NCI-H2196 (cell line): Measurements from ENCODE around the gene GPRC5A.
A peak's percentile ranks its signal among the peaks of the same experiment; 100 is the strongest.

Source experiments
- DNase-seq: peaks from one replicate; lab custom pipeline; 2025; ENCODE audit not compliant: unreplicated experiment; lab: John Stamatoyannopoulos, UW

The GPRC5A gene

DNA sequence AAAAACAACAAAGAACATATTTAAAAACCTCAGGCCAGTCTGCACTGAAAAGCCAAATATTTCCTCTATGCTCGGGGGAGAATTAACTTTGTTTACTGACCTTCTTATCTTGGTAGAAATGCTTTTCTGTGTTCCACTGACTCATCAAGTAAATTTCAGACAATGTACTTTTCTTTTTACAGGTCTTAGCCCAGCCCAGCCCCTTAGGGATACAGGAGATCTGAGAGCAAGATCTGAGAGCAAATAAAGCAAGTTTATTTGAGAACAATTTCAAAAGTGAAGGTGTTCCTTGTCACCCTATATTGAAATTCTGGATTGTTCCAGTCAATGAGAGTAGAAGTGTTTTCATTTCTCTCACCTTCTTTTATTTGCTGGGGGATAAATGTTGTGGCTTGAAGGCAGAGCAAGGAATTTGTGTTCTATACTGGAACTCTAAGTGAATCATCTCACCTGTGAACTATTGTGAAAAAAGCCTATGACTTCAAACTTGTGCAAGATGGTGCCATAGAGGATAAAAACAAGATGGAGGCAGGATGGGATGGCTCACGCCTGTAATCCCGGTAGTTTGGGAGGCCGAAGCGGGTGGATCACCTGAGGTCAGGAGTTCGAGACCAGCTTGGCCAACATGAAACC, 7.9 kb upstream of the GPRC5A start:
- DNase-seq, result no peak

DNA sequence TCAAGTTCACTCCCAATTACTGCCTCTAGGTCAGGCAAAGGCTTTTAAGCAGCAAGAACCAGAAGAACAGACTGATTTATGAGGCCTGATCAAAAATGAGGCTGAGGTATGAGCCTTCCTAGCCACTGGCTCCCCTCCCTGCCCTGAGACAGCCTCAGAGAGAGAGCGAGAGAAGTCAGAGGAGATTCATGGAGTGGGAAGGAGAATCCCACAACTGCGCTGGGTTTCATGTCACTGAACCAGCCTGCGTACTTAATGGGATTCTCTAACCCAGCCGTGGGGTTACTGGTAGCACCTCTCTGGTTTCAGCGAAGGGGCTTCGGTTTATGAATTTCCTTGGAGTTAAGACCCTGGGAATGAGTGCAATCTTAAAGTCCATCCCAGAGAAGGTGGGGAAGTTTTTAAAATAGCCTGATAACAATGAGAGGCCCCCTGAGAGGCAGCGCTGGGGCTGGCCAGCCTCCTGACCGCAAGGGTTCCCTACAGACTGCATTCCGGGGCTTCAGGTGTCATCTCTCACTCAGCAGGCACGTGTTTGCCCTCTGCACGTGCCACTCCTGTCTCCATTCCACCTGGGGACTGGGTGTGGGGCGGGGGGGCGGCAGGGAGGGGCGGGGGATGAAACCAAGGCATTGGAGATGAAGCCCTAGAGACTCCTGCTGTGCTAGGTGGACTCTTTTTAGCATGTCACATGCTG, 6.1 kb upstream of the GPRC5A start:
- no peak for DNase-seq

DNA sequence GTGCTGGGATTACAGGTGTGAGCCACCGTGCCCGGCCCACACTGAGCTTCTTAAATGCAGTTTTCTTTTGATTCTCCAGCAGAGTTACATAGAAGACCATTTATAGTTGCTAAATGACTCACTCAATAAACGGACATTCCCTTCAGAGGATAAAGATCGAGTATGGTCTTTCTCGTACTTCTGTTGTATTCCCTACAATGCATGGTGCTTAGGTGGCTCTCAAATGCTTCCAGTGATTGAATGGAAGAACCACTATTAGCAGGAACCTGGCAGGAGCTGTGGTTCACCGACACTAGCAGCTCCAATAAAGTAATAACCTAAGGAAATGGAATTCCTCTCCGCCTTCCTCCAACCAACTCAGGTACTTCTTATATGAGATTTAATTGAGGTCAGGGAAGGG, 3.9 kb upstream of the GPRC5A start:
- no peak for DNase-seq

DNA sequence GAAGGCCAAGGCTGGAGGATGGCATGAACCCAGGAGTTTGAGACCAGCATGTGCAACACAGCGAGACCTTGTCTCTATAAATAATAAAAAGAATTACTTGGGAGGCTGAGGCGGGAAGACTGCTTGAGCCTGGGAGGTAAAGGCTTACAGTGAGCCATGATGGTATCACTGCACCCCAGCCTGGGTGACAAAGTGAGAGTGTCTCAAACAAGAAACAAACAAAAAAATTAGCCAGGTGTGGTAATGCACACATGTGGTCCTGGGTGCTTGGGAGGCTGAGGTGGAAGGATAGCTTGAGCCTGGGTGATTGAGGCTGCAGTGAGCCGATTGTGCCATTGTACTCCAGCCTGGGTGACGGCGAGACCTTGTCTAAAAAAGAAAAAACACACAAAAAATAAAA, 1.7 kb upstream of the GPRC5A start:
- DNase-seq, result no peak

DNA sequence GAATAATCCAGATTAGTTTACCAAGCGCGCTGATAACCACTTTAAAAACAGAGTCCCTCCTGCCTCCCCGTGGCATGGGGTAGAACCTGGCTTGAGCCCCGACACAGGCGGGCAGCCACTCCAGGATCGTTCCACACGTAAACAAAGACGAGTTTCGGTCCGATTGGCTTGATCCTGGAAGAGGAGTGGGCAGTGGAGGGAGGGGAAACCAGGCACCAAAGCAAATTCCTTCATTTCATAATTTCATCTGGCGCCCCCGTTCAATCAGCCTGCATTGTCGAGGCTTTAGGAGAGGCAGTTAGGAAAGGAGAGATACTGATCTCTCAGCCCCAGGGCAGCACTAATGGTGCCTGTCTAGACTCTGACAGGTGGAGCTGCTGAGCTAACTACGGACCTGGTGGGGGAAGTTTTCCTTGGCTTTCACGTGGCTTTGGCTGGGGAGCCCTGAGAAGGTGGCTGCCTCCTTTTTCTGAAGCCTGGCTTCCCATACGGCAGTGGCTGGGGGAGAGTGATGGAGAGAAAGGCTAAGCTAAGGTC, 751 bp upstream of the GPRC5A start:
- DNase-seq, result peak; percentile 28

DNA sequence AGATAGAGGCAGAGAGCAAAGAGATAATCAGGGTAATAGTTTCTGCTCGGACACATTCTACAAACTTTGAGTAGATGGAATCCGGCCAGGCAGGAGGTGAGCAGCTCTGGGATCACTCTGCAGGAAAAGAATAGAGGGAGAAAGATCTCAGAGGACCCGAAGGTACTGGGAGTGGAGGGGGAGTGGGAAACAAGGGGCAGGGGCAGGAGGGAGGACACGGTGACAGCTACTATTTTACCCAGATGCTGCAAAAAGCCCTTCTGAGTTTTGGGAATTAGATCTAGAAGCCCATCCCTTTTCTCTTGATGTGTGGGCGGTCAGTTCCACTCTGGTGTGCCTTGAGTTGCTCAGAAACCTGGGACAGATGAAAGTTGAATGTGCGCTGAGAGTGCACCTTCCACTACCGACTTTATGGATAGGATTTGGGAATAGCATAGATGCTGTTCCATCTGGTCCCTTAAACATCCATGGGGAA, 556 bp downstream of the GPRC5A start:
- DNase-seq, result no peak

DNA sequence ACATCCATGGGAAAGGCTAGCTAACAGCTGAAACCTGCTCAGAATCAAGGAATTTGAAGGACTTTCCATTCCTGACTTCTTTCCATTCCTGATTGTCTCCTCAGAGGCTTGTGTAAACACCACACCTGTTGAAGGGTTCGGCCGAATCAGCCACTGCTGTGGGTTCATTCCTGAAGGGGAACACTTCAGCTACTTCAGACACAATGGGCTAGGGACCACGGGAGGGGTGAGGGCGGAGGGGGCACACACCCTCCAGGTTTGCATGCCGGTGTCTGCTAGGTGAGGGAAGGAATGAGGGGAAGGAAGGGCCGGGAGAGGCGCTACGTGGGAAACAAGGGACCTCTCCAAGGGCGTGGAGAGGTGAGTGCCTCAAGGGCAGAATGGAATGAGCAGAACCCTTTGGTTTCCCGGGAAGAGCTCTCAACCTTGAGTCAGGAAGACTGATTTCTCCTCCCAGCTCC, 1.3 kb downstream of the GPRC5A start:
- DNase-seq, result no peak

DNA sequence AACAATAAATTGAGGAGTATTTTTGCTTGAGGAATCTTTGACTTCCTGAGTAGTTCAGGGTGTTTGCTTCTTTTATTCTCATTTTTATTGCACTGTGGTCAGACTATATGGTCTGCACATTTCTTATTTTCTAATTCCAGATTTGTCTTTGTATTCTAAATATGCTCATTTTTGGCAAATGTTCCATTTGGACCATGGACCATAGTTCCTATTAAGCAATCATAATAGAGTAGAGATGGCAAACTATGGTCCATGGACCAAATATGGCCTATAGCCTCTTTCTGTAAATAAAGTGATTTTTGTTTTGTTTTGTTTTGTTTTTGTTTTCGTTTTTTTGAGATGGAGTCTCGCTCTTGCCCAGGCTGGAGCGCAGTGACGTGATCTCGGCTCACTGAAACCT, 2.1 kb downstream of the GPRC5A start:
- DNase-seq, result no peak

DNA sequence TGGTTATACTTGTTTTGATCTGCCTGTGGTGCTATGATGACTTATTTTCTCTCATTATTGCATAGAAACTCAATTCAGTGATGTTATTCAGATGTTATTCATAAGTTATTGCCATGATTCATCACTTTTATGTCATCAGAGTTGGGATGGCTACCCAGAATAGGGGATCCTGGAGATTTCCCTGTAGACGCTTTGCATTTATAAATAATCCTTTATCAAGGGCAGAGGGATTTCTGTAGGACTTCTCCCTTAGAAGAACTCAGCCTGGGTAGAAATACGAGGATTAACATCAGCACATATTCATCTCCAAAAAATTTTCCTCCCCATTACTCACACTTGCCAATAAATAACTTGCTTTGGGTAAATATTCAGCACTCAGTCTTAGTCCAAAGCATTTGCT, 4.9 kb downstream of the GPRC5A start:
- DNase-seq, result no peak

DNA sequence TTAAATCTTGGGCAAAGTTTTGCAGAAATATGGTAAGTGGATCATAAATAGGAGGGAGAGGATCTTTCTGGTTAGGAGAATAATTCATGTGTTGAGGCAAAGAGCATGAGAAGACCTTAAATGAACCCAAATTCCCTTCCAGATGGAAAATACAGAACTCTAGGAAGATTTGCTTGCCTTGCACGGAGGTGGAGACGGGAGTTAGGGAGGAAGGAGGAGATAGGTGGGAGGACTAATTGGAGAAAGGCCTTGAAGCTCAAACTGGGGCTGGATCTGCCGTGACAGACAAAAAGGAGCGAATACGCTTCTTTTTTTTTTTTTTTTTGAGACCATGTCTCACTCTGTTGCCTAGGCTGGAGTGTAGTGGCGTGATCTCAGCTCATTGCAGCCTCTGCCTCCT, 5.9 kb downstream of the GPRC5A start:
- DNase-seq, result no peak

DNA sequence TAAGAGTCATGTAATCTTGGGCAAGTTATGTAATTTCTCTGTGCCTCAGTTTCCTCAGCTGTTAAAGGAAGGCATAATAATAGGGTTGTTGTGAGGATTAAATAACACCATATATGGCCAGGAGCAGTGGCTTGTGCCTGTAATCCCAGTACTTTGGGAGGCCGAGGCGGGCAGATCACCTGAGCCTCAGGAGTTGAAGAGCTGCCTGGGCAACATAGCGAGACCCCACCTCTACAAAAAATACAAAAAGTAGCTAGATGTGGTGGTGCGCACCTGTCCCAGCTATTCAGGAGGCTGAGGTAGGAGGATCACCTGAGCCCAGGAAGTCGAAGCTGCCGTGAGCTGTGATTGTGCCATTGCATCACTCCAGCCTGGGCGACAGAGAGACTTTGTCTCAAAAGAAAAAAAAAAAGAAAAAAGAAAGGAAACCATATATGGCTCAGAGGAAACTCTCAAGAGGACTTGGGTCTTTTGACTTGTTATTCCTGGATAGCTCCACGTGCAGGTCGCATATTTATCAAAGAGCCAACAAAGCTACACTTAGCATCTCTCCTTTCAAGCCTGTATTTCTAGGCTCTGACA, 6.9 kb downstream of the GPRC5A start:
- DNase-seq, result no peak

DNA sequence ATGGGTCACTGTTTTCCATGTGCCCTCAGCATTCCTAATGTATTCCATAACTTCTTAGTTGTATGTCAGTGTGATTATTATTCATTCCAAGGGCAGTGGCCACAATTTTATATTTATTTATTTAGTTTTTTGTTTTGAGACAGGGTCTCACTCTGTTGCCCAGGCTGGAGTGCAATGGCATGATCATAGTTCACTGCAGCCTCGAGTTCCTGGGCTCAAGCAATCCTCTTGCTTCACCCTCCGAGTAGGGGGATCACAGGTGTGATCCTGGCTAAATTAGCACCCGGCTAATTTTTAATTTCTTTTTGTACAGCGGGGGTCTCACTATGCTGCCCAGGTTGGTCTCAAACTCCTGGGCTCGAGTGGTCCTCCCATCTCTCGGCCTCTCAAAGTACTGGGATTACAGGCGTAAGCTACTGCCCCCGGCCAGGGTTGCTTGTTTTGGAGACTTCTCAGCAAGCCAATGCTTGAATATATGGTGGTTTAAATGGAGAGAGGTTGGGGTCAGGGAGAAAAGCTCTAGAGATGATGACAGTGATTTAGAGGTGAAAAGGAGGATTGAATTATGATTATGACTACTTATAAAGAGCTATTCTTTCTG, 7.6 kb downstream of the GPRC5A start:
- DNase-seq, result no peak

DNA sequence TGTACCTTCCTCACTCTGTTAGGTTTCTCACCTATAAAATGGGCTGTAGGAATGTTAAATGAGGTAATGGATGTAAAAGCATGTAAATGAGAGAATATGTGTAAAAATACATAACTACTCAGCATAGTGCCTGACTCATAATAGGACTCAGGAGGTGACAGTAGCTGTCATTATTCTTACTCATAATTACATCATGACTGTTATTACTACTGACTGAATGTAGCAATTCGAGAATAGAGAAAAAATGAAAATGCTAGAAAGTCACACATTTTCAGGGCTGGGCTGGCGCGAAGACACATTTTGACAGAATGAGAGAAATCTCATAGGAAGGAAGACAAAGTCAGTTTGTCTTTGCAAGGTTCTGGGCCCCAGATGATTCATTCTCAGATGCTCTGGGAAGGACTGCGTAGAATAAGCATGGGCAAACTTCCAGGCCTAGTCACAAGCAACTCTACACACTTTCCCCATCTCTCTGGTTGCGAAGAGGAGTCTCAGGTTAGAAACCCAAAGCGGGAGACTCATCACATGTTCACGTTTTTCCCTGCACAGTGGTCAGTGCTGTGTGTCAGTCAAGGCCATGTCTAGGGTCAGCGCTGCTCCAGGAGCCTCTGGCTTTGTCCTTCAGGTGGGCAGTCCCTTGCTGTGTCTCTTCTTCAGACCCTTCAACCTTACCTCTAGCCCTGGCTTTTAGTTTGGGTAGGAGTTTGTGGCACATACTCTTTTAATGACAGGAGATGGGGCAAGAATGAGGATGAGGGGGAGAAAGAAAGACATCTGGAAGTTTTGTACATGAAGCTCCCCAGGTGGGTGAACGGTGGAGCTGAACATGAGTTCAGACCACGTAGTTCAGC, 8.4 kb downstream of the GPRC5A start:
- DNase-seq, result no peak

DNA sequence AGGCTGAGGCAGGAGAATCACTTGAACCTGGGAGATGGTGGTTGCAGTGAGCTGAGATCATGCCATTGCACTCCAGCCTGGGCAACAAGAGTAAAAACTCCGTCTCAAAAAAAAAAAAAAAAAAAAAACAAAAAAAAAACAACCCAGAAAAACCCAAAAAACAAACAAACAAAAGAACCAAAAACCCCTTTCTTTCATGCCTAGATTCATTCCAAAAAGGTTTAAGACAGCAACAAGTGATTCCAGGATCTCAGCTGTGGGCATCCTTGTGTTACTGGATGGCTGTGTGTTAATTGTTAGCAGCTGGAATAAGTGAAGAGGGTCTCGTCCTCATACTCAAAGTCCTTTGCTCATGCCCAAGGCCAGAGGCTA, 9.4 kb downstream of the GPRC5A start:
- DNase-seq, result no peak

DNA sequence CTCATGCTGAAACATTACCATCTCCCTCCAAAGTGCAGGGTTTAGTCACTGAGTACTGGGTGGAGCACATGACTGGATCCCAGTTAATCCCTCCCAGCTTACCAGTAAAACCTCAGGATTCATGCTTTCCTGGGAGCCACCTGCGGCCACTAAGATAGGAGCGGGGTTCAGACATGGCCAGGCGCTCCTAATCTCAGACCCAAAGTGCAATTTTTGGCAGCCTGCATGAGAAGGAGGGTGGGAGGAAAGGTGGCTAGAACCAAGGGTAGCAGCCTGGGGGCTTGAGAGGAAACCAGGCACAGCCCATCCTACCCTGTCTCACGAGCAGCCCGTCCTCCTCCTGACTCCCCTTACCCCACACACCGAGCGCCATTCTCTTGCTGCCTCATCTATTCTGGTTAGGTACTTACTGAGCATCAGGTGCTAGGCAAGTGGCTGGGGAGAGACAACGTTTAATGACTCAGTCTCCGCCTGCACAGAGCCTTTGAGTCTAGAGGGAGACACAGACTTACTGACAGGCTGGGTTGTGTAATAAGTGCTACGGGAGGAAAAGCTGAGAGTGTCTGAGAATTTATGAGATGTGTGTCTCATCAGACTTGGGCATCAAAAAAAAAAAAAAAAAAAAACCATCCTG, 9.9 kb downstream of the GPRC5A start:
- no peak for DNase-seq

DNA sequence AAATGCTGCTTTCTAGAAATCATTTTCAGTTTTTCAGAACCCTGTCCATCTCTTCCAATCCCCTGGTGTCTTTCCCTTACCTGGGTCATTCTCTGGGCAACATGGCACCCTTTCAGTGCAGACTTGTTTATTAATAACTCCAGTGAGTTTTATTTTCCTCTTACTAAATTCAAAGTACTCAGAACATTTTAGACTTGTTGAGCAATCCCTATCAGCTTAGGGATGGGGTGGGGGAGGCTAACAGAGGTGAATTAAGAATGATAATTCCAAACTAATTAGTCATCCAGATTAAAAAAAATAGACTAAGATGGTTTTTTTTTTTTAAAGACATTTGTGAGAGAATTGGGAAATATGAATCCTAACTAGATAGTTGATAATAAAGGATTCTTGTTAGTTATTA, 10.7 kb downstream of the GPRC5A start:
- no peak for DNase-seq

DNA sequence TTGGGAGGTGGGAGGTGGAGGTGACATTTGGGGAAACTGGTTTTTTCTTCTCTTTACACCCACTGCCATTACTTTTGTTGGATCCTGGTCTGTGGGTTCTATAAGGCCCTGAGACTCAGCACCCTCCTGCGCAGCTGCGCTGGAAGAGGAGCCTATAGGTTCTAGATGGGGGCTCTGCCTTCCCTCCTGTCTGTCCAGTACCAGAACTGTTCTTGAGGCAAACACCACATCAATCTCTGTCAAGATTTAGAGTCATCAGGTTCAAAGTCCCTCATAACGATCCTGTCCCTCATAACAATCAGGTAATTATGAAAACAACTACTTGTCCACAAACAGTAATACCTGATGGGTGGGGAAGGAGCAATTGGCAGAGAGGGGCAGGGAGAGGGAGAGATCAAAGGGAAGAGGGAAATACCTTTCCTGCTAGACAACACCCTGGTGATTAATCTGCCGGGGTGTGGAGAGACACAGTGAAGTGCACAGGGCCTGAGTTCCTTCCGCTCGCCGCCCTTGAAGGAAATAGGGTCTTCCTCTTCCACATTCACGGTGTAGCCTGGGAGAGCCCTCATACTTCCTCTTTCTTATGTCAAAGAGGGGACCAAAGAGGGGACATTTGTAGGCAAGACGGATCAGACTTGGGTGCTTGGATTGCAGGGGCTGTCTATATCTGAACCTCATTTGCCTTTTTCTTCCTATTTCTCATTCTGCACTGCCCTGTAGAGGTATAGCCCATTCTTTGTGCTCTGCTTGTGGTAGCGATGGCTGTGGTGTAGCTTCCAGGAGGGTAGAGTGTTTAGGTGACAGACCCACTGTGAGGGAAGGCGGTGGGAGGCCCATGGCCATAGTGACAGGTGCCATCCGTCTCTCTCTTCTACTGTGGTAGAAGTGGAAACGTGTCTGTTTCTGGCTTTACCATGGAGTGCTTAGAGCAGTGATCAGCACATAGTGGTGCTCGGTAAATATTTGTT, 12.6 kb downstream of the GPRC5A start:
- no peak for DNase-seq

DNA sequence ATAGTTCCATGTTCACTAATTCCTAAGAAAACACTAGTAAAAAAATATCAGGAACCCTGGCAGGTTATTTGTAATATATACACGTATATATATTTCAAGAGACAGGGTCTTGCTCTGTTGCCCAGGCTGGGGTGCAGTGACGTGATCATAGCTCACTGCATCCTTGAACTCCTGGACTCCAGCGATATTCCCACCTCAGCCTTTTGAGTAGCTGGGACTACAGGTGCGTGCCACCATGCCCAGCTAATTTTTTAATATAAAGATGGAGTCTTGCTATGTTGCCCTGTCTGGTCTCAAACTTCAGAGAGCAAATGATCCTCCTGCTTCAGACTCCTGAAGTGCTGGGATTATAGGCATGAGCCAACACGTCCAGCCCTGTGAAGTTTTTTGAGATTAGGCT, 16.2 kb downstream of the GPRC5A start:
- DNase-seq, result no peak

DNA sequence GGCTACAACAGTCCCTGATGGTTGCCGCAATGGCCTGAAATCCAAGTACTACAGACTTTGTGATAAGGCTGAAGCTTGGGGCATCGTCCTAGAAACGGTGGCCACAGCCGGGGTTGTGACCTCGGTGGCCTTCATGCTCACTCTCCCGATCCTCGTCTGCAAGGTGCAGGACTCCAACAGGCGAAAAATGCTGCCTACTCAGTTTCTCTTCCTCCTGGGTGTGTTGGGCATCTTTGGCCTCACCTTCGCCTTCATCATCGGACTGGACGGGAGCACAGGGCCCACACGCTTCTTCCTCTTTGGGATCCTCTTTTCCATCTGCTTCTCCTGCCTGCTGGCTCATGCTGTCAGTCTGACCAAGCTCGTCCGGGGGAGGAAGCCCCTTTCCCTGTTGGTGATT, 16.9 kb downstream of the GPRC5A start:
- DNase-seq, result no peak
